Spinal cord (tissue), 10 donors: ENCODE measurements around the gene ATG4D. TPM values are rescaled to one million over a fixed set of nuclear protein-coding genes. Genes with fewer than 3 reads are reported as not detected.

Experiments used
- DNase-seq, 6 donors: peaks; one replicate each; pipeline versions ENCODE4 v3.0.0 to v3.0.0-alpha.2; 2013 to 2015; ENCODE audit warnings: low spot score in 6 of 6, low read depth in 4 of 6
- H3K27ac ChIP-seq: one replicate; pipeline ENCODE4 v1.5.1; 2013; ENCODE audit warnings: low read depth, low read length, control low read depth
- H3K27me3 ChIP-seq: one replicate; pipeline ENCODE4 v1.6.1; 2013; ENCODE audit warnings: low read length; ENCODE audit not compliant: control insufficient read depth, insufficient read depth
- H3K36me3 ChIP-seq: one replicate; pipeline ENCODE4 v1.6.1; 2013; ENCODE audit warnings: low read length; ENCODE audit not compliant: control insufficient read depth, insufficient read depth
- H3K4me1 ChIP-seq: one replicate; pipeline ENCODE4 v1.6.1; 2013; ENCODE audit warnings: low read length; ENCODE audit not compliant: control insufficient read depth, insufficient read depth
- H3K4me3 ChIP-seq: one replicate; pipeline ENCODE4 v1.5.1; 2013; ENCODE audit warnings: low read depth, low read length, control low read depth
- H3K9me3 ChIP-seq: one replicate; pipeline ENCODE4 v1.6.1; 2013; ENCODE audit warnings: low read length; ENCODE audit not compliant: control insufficient read depth, insufficient read depth
- WGBS: methylation state at CpG from one replicate; pipeline ENCODE4 v1.1.5; 2013; ENCODE audit warnings: missing lambda C conversion rate; ENCODE audit not compliant: insufficient coverage; 5-methylcytosine and 5-hydroxymethylcytosine counted together
- polyA plus RNA-seq, 2 donors: library from polyadenylated mRNA; unstranded; fragments of 120-200 nt; gene quantifications; one replicate each; pipeline ENCODE4 v1.2.1, GENCODE V29; 2013; ENCODE audit not compliant: insufficient read length in 2 of 2
- total RNA-seq, 2 donors: library from RNA; depleted of rRNA in 1 of 2; stranded (reverse); fragments of 120-200 nt in 1 of 2; fragments of >200 nt in 1 of 2; gene quantifications; one replicate each; pipeline versions ENCODE4 v1.2.3 to v1.2.4, GENCODE V29; 2013 to 2014
- donor health status: healthy.

ATG4D gene
- total and polyA plus RNA-seq, 4 donors, result 10.6 to 43.9 (median 31.3) TPM

DNA sequence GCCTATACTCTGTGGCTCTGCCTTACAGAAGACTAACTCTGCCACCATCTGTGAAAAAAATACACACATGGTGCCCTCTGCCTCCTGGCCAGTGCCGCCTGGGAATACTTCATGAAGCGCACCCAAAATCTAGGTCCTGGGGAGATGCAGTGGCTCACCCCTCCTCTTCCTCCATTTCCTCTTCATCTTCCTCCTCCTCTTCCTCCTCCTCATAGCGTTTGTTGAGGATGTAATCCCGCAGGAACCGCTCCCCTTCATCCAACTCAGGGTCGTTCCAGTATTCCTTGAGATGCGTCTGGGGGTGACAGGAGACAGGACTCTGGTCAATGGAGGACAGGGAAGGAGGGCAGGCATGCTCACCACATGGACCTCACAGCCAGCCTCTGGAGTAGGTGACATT is 16.4 kb downstream of the ATG4D start:
- no peak for DNase-seq
- Histone ChIP-seq H3K36me3 (peaks cover 65% of the 10 kb centered on the region), H3K27me3 (no peaks in the 10 kb centered on the region), H3K4me1 (peaks cover 4% of the 10 kb centered on the region), H3K4me3 (no peak overlapping the region), H3K27ac (no peak overlapping the region), H3K9me3 (no peaks in the 10 kb centered on the region)
- WGBS, result 100% methylated on average over 3 of the region's 7 CpGs

DNA sequence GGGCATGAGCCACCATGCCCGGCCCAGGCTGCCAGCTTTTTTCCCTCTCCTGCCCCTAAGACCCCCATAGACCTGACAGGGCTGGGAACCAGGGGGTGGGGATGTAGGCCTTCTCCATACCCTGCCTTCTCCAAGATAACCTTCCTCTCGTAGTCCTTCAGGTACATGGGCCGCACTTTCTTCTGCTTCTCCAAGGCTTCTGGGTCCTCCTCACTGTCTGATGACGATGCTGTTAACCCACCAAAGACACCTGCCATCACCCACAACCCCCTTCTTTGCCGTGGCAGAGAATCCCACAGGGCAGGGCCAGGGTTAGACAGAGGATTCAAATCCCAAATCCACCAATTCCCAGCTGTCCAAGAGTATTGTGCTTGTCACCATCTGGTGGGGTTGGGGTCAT is 18.9 kb downstream of the ATG4D start:
- no peaks in the 10 kb centered on the region for H3K27me3 ChIP-seq
- H3K9me3 ChIP-seq, result no peaks in the 10 kb centered on the region
- no peak overlapping the region for H3K4me3 ChIP-seq
- H3K27ac ChIP-seq, result no peak overlapping the region
- peaks cover 24% of the 10 kb centered on the region for H3K4me1 ChIP-seq
- no peak for DNase-seq
- peaks cover 53% of the 10 kb centered on the region for H3K36me3 ChIP-seq
- WGBS, result 97% methylated on average over 3 of the region's 5 CpGs

DNA sequence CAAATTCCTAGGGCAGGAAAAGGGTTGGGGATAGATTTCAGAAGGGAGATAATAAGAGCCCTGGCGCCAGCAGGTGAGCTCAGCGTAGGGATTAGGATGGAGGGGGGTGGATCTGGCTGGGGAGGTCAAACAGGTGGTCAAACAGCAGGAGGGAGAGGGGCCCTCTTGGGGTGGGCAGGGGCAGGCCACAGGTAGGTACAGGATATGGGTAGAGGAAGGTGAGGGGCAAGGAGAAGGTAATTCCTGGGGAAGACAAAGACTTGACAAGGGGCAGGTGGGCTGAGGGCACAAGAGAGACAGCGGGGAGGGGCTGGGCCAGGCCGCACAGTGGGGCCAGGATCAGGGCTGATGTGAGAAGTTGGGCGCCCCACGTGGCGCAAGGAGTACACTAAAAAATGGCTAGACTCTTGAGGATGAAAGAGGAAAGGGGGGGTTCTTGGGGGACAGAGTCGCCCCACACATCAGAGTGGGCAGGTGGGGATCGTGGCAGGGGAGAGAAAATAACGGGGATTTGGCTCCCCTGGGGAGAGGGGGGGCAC is 21.4 kb downstream of the ATG4D start:
- peak in 2 of 6 donors; percentile 61 to 63 for DNase-seq
- Histone ChIP-seq H3K4me1 (peaks cover 40% of the 10 kb centered on the region), H3K27me3 (no peaks in the 10 kb centered on the region), H3K27ac (peak overlapping the region; percentile 86), H3K9me3 (no peaks in the 10 kb centered on the region), H3K4me3 (peak overlapping the region; percentile 83), H3K36me3 (peaks cover 29% of the 10 kb centered on the region)
- WGBS, result 6% methylated on average over 10 of the region's 10 CpGs

DNA sequence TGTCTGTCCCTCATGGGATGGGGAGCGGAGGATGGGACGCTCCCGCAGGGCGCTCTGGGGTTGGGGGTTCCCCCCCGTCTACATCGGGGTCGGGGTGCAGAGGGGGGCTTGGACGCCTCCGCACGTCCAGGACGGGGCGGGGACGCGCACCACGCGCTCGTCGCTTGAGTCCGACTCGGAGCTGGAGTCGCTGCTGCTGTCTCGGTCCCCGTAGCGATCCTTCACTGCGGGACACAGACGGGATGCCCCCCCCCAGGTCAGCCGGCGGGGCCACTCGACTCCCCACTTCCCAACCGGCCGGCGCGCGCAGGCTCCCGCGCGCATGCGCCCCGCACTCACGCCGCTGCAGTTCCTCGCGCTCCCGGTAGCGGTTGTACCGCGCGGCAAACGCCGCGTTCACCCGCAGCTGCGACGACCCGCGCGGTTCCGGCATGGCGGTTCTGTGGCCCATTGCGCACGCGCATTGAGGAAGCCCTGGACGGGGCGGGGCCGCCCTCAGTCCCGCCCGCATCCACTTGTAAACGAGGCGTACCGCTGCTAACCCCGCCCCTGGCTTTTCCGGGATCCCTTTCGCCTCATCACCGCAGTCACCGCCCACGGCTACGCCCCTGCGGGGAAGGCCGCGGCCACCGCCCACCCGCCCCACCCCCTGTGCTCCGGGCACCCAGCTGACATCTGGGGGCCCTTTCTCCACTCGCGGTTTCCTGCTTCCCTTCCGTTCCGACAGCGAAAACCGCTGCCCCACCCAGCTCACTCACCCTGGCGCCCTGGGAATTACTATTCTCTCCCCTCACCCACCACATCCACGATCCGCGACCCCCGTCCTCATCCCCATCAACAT is 22.1 kb downstream of the ATG4D start, which contains the start of gene KRI1:
TSS of gene KRI1 (minus strand) at position 444 of the 841 bp plus-strand sequence. CDS start at position 433, 11 bp downstream.
- Histone ChIP-seq H3K4me1 (peaks cover 40% of the 10 kb centered on the region), H3K36me3 (peaks cover 22% of the 10 kb centered on the region), H3K4me3 (peak within 1 kb of the TSS; percentile 83), H3K9me3 (no peaks in the 10 kb centered on the region), H3K27me3 (no peaks in the 10 kb centered on the region), H3K27ac (peak within 1 kb of the TSS; percentile 86)
- peak in 5 of 6 donors; percentile 89 to 99 (median 93) for DNase-seq
- WGBS, result under 1% methylated on average over 90 of the region's 94 CpGs

DNA sequence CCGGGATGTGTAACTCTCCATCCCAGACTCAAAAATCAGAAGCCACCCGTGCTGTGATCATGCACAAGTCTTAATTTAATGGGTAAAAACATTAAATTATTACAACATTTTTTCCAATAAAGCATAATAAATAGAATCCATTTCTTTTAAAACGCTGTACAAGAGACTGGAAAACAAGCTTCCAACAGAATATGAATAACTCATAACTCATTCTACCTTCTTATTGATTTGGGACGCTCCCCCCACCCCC is 22.6 kb downstream of the ATG4D start:
- peak overlapping the region; percentile 83 for H3K4me3 ChIP-seq
- H3K27ac ChIP-seq, result peak overlapping the region; percentile 86
- peaks cover 16% of the 10 kb centered on the region for H3K36me3 ChIP-seq
- H3K9me3 ChIP-seq, result no peaks in the 10 kb centered on the region
- H3K4me1 ChIP-seq, result peaks cover 40% of the 10 kb centered on the region
- no peaks in the 10 kb centered on the region for H3K27me3 ChIP-seq
- 29% methylated on average over 2 of the region's 4 CpGs for WGBS
- DNase-seq, result no peak

DNA sequence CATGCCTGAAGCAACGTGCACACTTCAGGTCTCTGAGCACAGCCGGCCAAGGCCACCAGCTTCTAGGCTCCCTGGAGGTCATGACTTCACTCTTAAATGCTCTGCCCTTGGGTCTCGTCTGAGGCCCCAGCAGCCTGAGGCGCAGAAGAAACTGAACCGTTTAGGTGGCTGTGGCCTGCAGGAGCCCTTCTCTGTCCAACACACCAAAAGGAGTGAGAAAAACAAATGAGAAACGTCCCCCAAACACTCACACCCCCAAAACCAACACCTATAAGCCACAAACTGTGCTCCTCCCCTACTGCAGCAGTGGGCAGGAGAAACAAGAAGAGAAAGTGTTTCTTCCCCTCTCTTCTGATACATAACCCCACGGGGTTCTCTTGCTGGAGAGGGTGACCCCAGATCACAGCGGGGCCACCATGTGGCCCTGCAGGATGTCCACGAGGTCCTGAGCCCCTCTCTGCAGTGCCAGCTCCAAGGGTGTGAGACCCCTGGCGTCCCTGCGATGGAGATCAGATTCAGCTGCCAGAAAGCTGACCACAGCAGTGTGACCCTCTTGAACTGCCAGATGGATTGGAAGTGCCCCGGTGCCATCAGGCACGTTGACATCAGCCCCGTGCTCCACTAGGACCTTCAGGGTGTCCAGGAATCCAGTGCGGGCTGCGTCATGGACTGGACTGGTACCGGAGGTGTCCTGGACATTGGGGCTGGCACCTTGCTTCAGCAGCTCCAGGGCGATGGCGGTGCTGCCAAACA is 23.1 kb downstream of the ATG4D start:
- Histone ChIP-seq H3K4me1 (peaks cover 40% of the 10 kb centered on the region), H3K27ac (peak overlapping the region; percentile 86), H3K9me3 (no peaks in the 10 kb centered on the region), H3K4me3 (peak overlapping the region; percentile 83), H3K36me3 (peaks cover 12% of the 10 kb centered on the region), H3K27me3 (no peaks in the 10 kb centered on the region)
- DNase-seq, result no peak
- whole genome bisulfite sequencing, result 73% methylated on average over 18 of the region's 19 CpGs

DNA sequence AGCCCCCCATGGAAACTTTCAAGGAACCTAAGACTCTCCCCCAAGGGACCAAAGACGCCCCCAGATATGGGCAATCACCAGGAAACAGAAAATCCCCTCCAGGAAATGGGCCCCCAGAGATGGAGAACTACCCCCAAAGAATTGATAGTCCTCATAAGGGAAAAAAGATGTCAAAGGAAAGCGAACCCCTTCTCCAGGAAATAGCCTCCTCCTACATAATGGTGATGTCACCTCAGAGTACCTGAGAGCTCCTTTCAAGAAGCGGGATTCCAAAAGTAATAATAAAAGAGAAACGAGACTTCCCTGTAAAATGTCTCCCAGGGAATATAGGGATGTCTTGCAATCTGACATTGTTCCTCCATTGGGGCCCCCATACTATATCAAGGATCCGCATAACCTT is 24.0 kb downstream of the ATG4D start:
- Histone ChIP-seq H3K36me3 (peaks cover 9% of the 10 kb centered on the region), H3K27me3 (no peaks in the 10 kb centered on the region), H3K27ac (no peak overlapping the region), H3K4me3 (peak overlapping the region; percentile 68), H3K4me1 (peaks cover 48% of the 10 kb centered on the region), H3K9me3 (no peaks in the 10 kb centered on the region)
- DNase-seq, result peak in 1 of 6 donors; percentile 12
- 20% methylated on average over 2 of the region's 5 CpGs for WGBS

DNA sequence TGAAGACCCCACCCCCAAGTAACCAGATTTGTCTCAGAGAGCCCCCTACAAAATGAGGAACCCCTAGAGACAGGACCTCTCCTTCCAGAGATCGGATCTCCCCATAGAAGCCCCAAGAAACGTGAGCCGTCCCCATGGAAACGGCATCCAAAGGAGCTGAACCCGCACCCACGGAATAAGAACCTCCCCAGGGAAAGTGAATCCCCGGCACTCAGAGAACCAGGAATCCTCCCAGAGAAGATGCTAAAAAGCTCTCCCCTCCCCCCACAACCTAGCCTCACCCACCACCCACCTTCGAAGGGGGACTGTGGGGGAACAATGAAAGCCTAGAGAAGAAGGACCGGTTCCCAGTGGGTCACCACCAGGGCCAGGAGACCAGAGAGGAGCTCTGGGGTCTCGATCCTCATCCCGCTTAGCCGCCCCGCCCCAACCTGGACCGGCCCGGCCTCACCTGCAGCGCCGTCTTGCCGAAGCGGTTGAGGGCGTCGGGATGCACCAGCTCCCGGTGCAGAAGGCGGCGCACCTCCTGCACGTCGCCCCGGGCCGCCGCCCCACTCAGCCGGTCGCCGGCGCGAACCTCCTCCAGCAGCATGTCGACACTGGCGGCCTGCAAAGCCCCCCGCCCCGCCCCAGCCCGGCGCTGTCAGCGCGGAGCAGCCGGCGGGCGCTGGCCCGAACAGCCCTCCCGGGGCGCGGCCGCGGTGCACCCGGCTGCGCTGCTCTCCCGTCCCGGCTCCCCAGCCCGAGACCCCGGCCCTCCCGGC is 24.5 kb downstream of the ATG4D start:
- WGBS, result under 1% methylated on average over 56 of the region's 58 CpGs
- peak in 2 of 6 donors; percentile 54 to 61 for DNase-seq
- Histone ChIP-seq H3K27ac (peak overlapping the region; percentile 35), H3K36me3 (peaks cover 9% of the 10 kb centered on the region), H3K4me1 (peaks cover 50% of the 10 kb centered on the region), H3K4me3 (peak overlapping the region; percentile 68), H3K9me3 (no peaks in the 10 kb centered on the region), H3K27me3 (no peaks in the 10 kb centered on the region)
